ENCODE results near the gene TMEM106B. TPM values are rescaled to one million over a fixed set of nuclear protein-coding genes. Genes with fewer than 3 reads are reported as not detected.

Gene TMEM106B
- polyA plus RNA-seq, 1 donor, result 35.6 TPM

Other genes starting within 250 kb of the TMEM106B start
- 1.5 TPM for gene VWDE, start 192.6 kb downstream of the TMEM106B start, polyA plus RNA-seq (ENCODE audit: insufficient read length)

Data from hindlimb muscle (tissue), 1 donor.